Hematopoietic multipotent progenitor cell treated with erythropoietin and hydrocortisone succinate and interleukin-3 and kit ligand, for 4 days (in vitro differentiated cells): ENCODE data around the gene CEP131.
A peak's percentile ranks its signal among the peaks of the same experiment; 100 is the strongest.

Experiments
- DNase-seq: peaks from one replicate; pipeline ENCODE4 v3.0.0-alpha.2; 2015

CEP131 gene

DNA sequence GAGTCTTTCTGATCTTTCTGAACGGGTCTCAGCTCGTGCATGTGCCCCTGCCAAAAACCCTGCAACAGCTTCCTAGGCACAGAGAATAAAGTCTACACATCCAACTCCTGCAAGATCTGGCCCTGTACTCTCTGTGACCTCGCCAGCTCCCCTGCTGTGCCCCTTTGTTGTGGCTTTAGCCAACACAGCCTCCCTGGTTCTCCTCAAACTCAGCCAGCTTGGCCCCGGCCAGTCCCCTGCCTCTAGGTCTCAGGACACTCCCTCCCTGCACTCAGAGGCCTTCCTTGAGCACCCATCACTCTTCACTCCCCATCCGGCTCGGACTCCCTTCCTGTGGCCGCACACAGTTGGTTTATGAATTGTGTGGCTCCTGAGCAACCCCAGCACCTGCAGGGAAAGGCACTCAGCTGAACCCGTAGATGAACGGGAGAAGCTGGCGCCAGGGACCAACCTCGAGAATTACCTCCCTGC is 1.4 kb downstream of the CEP131 start:
- no peak for DNase-seq

DNA sequence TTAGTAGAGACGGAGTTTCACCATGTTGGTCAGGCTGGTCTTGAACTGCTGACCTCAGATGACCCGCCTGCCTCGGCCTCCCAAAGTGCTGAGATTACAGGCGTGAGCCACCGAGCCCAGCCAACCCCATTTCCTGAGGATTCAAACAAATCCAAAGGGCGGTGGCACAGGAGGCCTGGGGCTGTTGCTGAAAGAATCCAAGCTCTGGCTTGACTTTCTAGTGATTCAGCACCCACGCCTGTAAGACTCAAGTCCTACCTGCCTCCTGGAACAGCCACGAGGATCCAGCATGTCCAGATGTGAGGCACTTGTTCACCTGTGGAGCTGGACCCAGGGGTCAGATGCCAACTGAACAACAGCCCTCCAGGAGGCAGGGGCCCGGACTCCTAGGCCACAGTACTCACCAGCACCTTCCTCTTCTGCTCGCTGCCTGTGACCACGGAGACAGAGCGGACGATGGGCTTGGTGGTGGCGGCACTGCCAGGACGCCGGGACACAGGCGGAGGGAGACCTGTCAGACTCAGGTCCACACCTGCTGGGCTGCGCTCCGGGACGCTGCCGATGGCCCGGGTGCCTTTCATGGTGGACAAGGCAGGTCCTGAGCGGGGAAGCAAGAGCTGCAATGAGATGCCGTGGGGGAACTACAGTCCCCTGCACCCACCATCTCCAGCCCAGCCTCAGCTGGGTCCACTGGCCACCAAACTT is 3.1 kb downstream of the CEP131 start:
- no peak for DNase-seq

- no peak for DNase-seq
Measured at GRCh38 chr17:81218991-81219390, 3.8 kb downstream of the CEP131 start.

DNA sequence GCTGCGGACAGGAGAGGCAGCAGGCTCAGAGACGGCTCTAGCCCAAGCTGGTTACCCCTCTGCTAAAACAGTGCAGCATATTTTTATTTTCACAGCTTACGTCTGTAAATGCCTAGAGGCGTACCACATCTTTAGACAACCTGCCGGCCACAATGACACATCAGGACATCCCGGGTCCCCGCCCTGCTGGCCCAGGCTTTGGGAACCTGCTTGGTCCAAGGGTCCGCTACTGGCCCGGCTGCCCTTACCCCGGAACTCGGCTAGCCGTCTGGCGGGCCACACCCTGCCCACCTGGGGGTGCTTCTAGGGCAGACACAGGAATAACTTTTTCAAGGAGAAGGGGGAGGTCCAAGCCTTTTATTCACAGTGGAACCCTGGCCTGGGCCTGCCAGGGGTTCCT is 4.3 kb downstream of the CEP131 start:
- no peak for DNase-seq

DNA sequence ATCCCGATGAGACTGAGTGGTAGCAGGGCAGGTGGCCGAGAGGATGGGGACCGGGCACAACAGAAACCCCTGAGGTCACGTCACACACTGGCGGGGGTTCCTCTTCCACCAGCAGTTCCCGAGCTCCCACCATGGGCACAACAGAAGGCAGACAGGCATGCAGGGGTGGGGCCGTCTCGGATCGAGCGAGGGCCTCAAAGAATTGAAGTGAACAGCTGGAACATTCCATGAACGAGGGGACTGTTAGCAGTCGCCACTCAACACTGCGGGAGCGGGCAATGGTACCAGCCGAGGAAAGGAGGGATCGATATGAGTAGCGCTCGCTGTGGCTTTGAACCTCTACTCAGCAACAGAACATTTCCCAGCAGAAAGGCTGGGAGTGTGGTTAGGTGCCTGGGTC is 5.3 kb downstream of the CEP131 start:
- DNase-seq = no peak

DNA sequence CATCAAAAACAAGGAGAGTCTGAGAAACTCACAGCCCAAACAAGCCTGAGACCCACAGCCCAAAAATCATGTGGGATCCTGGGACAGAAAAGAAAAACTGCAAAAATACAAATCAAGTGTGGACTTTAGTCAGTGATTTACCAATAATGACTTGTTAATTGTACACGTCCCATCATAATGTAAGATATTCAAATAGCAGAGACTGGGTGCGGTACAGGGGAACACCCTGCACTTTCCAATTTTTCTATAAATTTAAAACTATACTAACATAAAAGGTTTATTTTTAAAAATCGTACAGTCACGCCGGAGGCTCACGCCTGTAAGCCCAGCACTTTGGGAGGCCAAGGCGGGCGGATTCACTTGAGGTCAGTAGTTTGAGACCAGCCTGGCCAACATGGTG is 8.8 kb downstream of the CEP131 start:
- DNase-seq = no peak

GRCh38 chr17:81212365-81212764 is 10.4 kb downstream of the CEP131 start:
- DNase-seq = no peak

DNA sequence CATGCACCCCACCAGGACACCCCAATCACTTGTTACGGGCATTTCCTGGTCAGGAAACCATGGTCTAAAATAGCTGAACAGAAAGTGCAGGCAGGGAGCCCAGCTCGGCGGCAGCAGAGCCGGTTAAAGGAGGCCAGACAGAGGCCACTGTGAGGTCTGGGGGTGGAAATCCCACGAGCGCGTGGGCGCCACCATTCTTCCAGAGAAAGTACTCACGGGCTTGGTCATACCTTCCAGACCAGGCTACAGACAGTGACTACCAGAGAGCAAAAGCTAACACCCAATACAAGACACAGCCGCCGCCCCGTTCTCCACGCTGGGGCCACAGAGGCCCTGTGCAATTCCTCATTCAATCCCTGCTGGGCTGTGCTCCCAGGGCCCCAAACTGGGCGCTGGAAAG is 11.9 kb downstream of the CEP131 start:
- DNase-seq = peak; percentile 37

GRCh38 chr17:81210466-81210865 is 12.3 kb downstream of the CEP131 start:
- DNase-seq = no peak

DNA sequence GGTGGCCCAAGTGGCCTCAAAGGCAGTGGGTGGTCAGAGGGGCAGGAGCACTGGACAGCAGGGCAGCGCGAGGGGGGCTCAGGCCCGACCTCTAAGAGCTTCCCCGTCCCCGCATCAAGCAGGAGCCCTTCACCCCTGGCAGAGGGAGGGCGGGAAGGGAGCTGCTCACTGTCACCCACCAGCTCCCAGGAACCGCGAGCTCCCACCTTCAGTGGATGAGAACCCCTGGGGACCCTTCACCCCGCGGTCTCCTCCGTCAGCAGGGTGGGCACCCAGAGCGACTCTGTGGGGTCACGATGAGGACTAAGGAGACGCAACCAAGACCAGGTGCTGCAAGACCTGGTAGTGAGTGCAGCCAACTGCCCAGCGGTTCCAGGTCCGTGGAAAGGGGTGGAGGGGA is 13.6 kb downstream of the CEP131 start:
- DNase-seq = no peak

DNA sequence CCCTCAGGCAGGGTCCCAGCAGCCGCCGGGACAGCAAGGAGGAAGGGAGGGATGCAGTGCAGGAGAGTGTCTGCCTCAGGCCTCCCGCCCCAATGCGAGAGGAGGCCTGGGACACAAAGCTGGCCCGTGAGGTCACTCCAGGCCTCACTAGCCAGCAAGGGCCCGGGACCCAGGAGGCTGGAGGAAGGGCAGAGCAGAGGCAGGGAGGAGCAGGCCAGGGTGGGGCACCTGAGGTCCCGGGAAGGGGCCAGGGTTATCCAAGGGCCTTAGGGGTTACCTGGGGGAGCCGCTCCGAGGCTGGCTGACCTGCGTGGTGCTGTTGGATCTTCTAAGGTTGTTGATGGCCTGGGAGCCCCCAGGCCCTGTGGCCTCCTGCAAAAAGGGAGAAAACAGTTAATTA is 14.1 kb downstream of the CEP131 start:
- no peak for DNase-seq

DNA sequence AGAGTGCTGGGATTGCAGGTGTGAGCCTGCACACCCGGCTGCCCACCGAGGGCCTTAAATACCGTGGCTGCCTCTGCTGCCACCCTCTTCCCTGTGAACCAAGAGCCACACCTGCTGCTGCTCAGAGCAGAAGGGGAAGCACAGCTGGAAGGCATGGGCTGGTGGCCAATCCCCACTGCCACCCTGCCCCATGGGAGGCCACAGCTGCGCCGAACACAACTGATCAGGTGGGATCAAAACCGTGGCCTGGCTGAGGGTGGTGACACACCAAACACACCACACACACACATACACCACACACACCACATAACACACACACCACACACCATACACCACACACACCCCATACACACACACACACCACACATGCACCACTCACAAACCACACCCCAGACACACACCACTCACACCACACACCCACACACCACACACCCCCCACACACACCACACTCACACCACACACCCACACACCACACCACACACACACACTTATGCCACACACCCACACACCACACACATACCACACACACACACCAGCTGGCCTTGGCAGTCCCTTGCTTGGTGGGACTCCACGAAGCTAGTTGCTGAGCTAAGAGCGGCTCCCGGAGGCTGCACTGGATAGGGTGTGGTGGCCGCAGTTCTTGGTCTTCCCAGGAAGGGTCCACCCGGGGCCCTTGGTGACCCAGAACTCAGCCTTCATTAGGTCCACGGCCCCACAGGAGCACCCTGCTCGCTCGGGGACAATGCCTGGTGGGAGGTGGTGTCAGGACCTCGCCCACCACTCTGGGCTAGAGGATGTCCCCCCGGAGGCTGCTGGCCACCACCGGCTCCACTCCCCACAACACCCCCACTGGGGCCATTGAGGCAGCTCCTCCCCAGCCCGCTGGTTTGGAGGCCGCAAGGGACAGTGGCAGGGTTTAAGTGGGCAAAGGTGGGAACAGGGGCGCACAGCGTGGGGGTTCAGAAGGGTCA is 14.9 kb downstream of the CEP131 start:
- peak; percentile 74 for DNase-seq

DNA sequence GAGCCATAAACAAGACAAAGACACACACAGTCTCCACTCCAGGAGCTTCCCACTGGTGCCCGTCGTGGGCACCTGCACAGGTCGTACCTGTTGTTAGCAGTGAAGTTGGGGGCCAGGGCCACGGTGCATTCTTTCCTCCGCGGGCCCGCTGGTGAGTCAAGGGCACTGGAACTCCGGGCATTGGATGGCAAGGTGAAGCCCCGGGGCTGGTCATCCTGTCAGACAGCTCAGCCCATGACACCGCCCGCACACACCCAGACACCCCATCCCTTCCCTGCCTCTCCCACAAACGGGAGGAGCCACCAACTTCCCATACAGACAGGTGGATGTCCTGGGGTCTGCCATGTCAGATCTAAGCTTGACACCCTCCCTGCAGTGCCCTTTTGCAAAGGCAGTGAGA is 16.1 kb downstream of the CEP131 start:
- DNase-seq = no peak

GRCh38 chr17:81206166-81206565 is 16.6 kb downstream of the CEP131 start:
- DNase-seq = no peak

GRCh38 chr17:81204578-81204977 is 18.2 kb downstream of the CEP131 start:
- DNase-seq = no peak

GRCh38 chr17:81203136-81203535 is 19.6 kb downstream of the CEP131 start:
- no peak for DNase-seq

GRCh38 chr17:81202318-81202717 is 20.4 kb downstream of the CEP131 start:
- no peak for DNase-seq

DNA sequence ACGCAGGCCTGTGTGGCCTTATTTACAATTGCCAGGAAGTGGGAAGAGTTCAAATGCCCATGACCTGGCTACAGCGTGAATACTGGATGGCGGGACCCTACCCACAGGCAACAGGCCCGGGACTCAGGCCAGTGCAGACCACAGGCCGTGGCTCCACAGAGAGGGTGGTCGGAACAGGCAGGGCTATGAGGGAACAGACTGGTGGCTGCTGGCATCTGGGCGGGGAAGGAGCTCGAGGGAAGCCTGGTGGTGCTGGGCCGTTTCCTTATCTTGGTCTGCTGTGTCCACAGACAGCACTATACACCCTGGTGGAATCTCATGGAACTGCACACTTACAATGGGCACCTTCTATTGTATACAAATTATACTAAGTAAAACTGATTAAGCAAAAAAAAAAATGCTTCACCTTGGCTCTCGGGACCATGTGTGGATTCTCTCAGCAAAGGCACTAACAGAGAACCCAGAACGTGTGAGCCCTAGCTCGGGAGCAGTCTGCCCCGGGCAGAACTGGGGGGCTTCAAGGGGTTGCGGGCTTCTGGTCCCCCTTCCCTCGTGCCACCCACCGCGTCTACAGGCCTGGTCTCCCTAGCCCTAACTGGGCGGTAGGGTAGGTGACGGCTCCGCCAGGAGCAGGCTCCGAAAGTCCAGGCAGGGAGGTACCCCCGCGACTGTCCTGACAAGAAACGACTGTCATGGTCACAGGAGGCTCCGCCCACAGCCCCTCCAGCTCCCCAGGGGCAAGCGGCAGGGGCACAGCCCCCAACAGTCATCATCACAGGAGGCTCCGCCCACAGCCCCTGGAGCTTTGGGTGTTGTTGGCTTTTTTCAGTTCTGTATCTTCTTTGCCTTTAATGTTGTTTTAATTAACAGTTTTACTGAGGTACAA is 21.8 kb downstream of the CEP131 start:
- peak; percentile 96 for DNase-seq

- DNase-seq = no peak
Measured at GRCh38 chr17:81200201-81200600, 22.6 kb downstream of the CEP131 start.

GRCh38 chr17:81199482-81199830 is 23.3 kb downstream of the CEP131 start:
- DNase-seq = no peak

- no peak for DNase-seq
Measured at GRCh38 chr17:81198826-81199481, 23.8 kb downstream of the CEP131 start.

DNA sequence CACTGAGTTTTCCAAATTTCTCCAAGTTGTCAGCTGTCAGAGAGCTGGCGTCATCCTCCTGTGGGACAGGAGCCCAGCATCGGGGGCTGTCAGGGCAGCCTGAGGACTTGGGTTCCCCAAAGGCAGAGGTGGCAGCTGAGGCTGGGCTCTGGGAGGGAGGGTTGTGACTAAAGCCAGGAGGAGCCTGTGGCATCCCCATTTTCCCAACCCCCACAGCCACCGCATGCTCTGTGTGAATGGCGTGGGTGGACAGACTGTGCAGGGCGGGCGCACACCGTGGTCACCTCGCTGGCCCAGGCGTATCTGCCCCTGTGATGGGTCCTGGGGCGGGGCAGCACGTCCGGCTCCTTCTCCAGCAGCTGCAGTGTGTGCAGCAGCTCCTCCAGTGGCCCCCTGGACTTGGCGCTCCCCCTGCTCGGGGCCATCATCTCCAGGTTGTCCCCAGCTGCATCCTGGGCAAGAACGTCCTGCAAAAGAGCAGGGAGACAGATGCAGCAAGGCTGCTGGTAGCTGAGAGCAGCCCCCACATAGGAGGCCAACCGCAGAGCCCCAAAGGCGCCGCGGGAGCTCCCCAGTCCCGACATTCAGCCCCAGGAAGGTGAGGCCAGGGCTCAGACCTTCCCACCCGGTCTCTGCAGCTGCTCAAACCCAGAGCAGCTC is 24.8 kb downstream of the CEP131 start:
- DNase-seq = no peak
